H9 (cell line): ENCODE data around the gene CLASP2. TPM values are rescaled to one million over a fixed set of nuclear protein-coding genes. Genes with fewer than 3 reads are reported as not detected.

Experiments
- DNase-seq: peaks from one replicate; pipeline ENCODE4 v3.0.0-alpha.2; 2017
- H2AFZ ChIP-seq: one replicate; pipeline ENCODE4 v1.6.1; 2013; ENCODE audit warnings: mild to moderate bottlenecking, low read length, control low read depth, moderate library complexity
- H2AK5ac ChIP-seq: 2 replicates; pipeline ENCODE4 v1.6.1; 2013; ENCODE audit warnings: low read length, control low read depth, mixed read lengths; ENCODE audit not compliant: insufficient read length
- H2BK120ac ChIP-seq: one replicate; pipeline ENCODE4 v1.6.1; 2013; ENCODE audit warnings: low read depth, mild to moderate bottlenecking, low read length, control low read depth, inconsistent platforms; ENCODE audit not compliant: poor library complexity, severe bottlenecking
- H2BK12ac ChIP-seq: 2 replicates; pipeline ENCODE4 v1.6.1; 2013; ENCODE audit warnings: low read length, control low read depth, mixed read lengths, low read depth; ENCODE audit not compliant: insufficient read length
- H2BK15ac ChIP-seq: 2 replicates; pipeline ENCODE4 v1.6.1; 2013; ENCODE audit warnings: low read depth, low read length, control low read depth
- H2BK20ac ChIP-seq: one replicate; pipeline ENCODE4 v1.6.1; 2013; ENCODE audit warnings: low read depth, mild to moderate bottlenecking, low read length, control low read depth, inconsistent platforms; ENCODE audit not compliant: poor library complexity, severe bottlenecking
- H2BK5ac ChIP-seq: 2 replicates; pipeline ENCODE4 v1.6.1; 2013; ENCODE audit warnings: low read length, control low read depth, mixed read lengths; ENCODE audit not compliant: insufficient read length
- H3K14ac ChIP-seq: 2 replicates; pipeline ENCODE4 v1.6.1; 2013; ENCODE audit warnings: low read length, control low read depth; ENCODE audit not compliant: insufficient read depth
- H3K18ac ChIP-seq: 2 replicates; pipeline ENCODE4 v1.6.1; 2013; ENCODE audit warnings: low read depth, mild to moderate bottlenecking, mixed read lengths, low read length, control low read depth; ENCODE audit not compliant: insufficient read length
- H3K23ac ChIP-seq: 2 replicates; pipeline ENCODE4 v1.6.1; 2013; ENCODE audit warnings: low read length, control low read depth, mixed read lengths, low read depth; ENCODE audit not compliant: insufficient read length
- H3K23me2 ChIP-seq: 2 replicates; pipeline ENCODE4 v1.6.1; 2013; ENCODE audit warnings: low read depth, mild to moderate bottlenecking, mixed read lengths, low read length, control low read depth; ENCODE audit not compliant: insufficient read length, poor library complexity, severe bottlenecking
- H3K27ac ChIP-seq: 2 replicates; pipeline ENCODE4 v1.5.1; 2013; ENCODE audit warnings: low read length, control low read depth, mixed read lengths, low read depth; ENCODE audit not compliant: insufficient read length
- H3K27me3 ChIP-seq: 2 replicates; pipeline ENCODE4 v1.6.1; 2013; ENCODE audit warnings: low read length, control low read depth, inconsistent platforms; ENCODE audit not compliant: insufficient read depth
- H3K4ac ChIP-seq: 2 replicates; pipeline ENCODE4 v1.6.1; 2013; ENCODE audit warnings: low read depth, mild to moderate bottlenecking, control low read depth, inconsistent platforms, low read length, moderate library complexity
- H3K4me1 ChIP-seq: 2 replicates; pipeline ENCODE4 v1.6.1; 2013; ENCODE audit warnings: low read length, control low read depth, inconsistent platforms; ENCODE audit not compliant: insufficient read depth
- H3K4me2 ChIP-seq: 2 replicates; pipeline ENCODE4 v1.6.1; 2013; ENCODE audit warnings: low read length, control low read depth, mixed read lengths; ENCODE audit not compliant: insufficient read length, insufficient read depth
- H3K56ac ChIP-seq: 2 replicates; pipeline ENCODE4 v1.6.1; 2013; ENCODE audit warnings: low read depth, mild to moderate bottlenecking, mixed read lengths, low read length, control low read depth; ENCODE audit not compliant: insufficient read length
- H3K79me1 ChIP-seq: 2 replicates; pipeline ENCODE4 v1.6.1; 2013; ENCODE audit warnings: low read depth, mild to moderate bottlenecking, moderate library complexity, low read length, control low read depth, inconsistent platforms; ENCODE audit not compliant: insufficient read depth, poor library complexity, severe bottlenecking
- H3K79me2 ChIP-seq: 2 replicates; pipeline ENCODE4 v1.6.1; 2013; ENCODE audit warnings: low read length, control low read depth, inconsistent platforms; ENCODE audit not compliant: insufficient read depth
- H3K9ac ChIP-seq: 2 replicates; pipeline ENCODE4 v1.6.1; 2013; ENCODE audit warnings: low read length, control low read depth, mixed read lengths; ENCODE audit not compliant: insufficient read length; ENCODE audit errors: extremely low read depth
- H3K9me3 ChIP-seq: one replicate; pipeline ENCODE4 v1.6.1; 2013; ENCODE audit warnings: low read depth, low read length, inconsistent platforms; ENCODE audit not compliant: control insufficient read depth
- H3T11ph ChIP-seq: one replicate; pipeline ENCODE4 v1.6.1; 2013; ENCODE audit warnings: mild to moderate bottlenecking, low read length, control low read depth, inconsistent platforms
- H4K20me1 ChIP-seq: one replicate; pipeline ENCODE4 v1.6.1; 2013; ENCODE audit not compliant: control insufficient read depth, insufficient read length, insufficient read depth
- H4K5ac ChIP-seq: 2 replicates; pipeline ENCODE4 v1.6.1; 2013; ENCODE audit warnings: low read depth, mild to moderate bottlenecking, mixed read lengths, low read length, control low read depth; ENCODE audit not compliant: insufficient read length
- H4K8ac ChIP-seq: replicated peaks from 2 replicates; pipeline ENCODE4 v1.6.1; 2013; ENCODE audit warnings: low read length, control low read depth, mixed read lengths, low read depth; ENCODE audit not compliant: insufficient read length
- H4K91ac ChIP-seq: 2 replicates; pipeline ENCODE4 v1.6.1; 2013; ENCODE audit warnings: low read depth, mild to moderate bottlenecking, moderate library complexity, mixed read lengths, low read length, control low read depth; ENCODE audit not compliant: insufficient read length
- H3K27ac Mint-ChIP-seq, 3 experiments: 2 replicates in 2 of 3; 3 replicates in 1 of 3; pipeline ENCODE4 v1.8.0; 2020 to 2021; ENCODE audit warnings: mixed read lengths in 3 of 3, mild to moderate bottlenecking in 1 of 3, moderate library complexity in 1 of 3
- H3K27me3 Mint-ChIP-seq: 2 replicates; pipeline ENCODE4 v1.8.0; 2021; ENCODE audit warnings: low read depth, mild to moderate bottlenecking, moderate library complexity, mixed read lengths
- H3K36me3 Mint-ChIP-seq, 3 experiments: 2 replicates in 2 of 3; 3 replicates in 1 of 3; pipeline ENCODE4 v1.8.0; 2020 to 2021; ENCODE audit warnings: low read depth in 3 of 3, mixed read lengths in 3 of 3; ENCODE audit not compliant: insufficient read depth in 1 of 3
- H3K4me1 Mint-ChIP-seq, 2 experiments: 2 replicates each; pipeline ENCODE4 v1.8.0; 2020; ENCODE audit warnings: mixed read lengths in 2 of 2
- H3K4me3 Mint-ChIP-seq, 2 experiments: 2 replicates in 1 of 2; 3 replicates in 1 of 2; pipeline ENCODE4 v1.8.0; 2020 to 2021; ENCODE audit warnings: mild to moderate bottlenecking in 2 of 2, mixed read lengths in 2 of 2, moderate library complexity in 1 of 2
- H3K9me3 Mint-ChIP-seq, 2 experiments: 2 replicates in 1 of 2; 3 replicates in 1 of 2; pipeline ENCODE4 v1.8.0; 2020; ENCODE audit warnings: mild to moderate bottlenecking in 2 of 2, mixed read lengths in 2 of 2, moderate library complexity in 1 of 2
- CTCF ChIP-seq: fragments of 200-600 bp; sonication (generic); conservative IDR thresholded peaks from 3 replicates; pipeline ENCODE4 v1.8.0; 2021; ENCODE audit warnings: antibody characterized with exemption, mild to moderate bottlenecking
- WGBS: extraction: QIAGEN DNeasy Blood & Tissue Kit; methylation state at CpG from one replicate; pipeline ENCODE4 v1.1.7; 2013; ENCODE audit warnings: missing lambda C conversion rate, low lambda C conversion rate, mixed read lengths; ENCODE audit not compliant: insufficient read length; ENCODE audit errors: extremely low coverage; 5-methylcytosine and 5-hydroxymethylcytosine counted together
- total RNA-seq: library from RNA; stranded (reverse); gene quantifications from 2 replicates; pipeline ENCODE4 v1.2.1, GENCODE V29; 2021

CLASP2 gene
- total RNA-seq, 1 experiment from 2014 or later = 60.5 TPM

GRCh38 chr3:33699275-33699674, 18.8 kb downstream of the CLASP2 start:
- no peak overlapping the region for H3K27ac ChIP-seq
- no peak overlapping the region for H4K8ac ChIP-seq
- no peaks in the 10 kb centered on the region; a peak in 1 of 4 replicates for H3K4me1 Mint-ChIP-seq
- no peak overlapping the region for H2BK120ac ChIP-seq
- H2BK15ac ChIP-seq = no peak overlapping the region
- no peak for DNase-seq
- 0 out of 2 replicates have a peak, but pooled peaks cover 2% of the 10 kb centered on the region for H3K27me3 Mint-ChIP-seq
- no peaks in the 10 kb centered on the region for H3K9me3 ChIP-seq
- H4K91ac ChIP-seq = no peak overlapping the region
- H3K9ac ChIP-seq = no peak overlapping the region
- no peaks in the 10 kb centered on the region for H3K27me3 ChIP-seq
- no peak for TF ChIP-seq CTCF
- no peak overlapping the region for H3K4me2 ChIP-seq
- H3K4ac ChIP-seq = no peak overlapping the region
- no peaks in the 10 kb centered on the region for H3K4me1 ChIP-seq
- H3K79me2 ChIP-seq = peaks cover 16% of the 10 kb centered on the region; the same call in 1 of the 2 replicates
- H3K36me3 Mint-ChIP-seq = peaks cover 41 to 62% (median 49%) of the 10 kb centered on the region in 3 experiments
- H4K5ac ChIP-seq = no peak overlapping the region
- H2AK5ac ChIP-seq = no peak overlapping the region
- H2BK20ac ChIP-seq = no peak overlapping the region
- no peak overlapping the region for H2BK5ac ChIP-seq
- H3K4me3 Mint-ChIP-seq = no peak overlapping the region
- no peak overlapping the region for H3K23ac ChIP-seq
- WGBS = no CpG with 5 or more reads among the region's 1 CpG
- H4K20me1 ChIP-seq = no peaks in the 10 kb centered on the region
- H3K79me1 ChIP-seq = no peaks in the 10 kb centered on the region
- H2AFZ ChIP-seq = no peak overlapping the region
- H3K9me3 Mint-ChIP-seq = peaks cover 51% of the 10 kb centered on the region in 2 experiments
- no peak overlapping the region for H3K56ac ChIP-seq
- no peaks in the 10 kb centered on the region for H3K23me2 ChIP-seq
- H3K14ac ChIP-seq = no peak overlapping the region
- no peak overlapping the region for H3K27ac Mint-ChIP-seq
- H3T11ph ChIP-seq = no peak overlapping the region
- H3K18ac ChIP-seq = no peak overlapping the region
- H2BK12ac ChIP-seq = no peak overlapping the region
